Measurements from ENCODE around the gene FRMD4B.

GRCh38 chr3:69232482-69232881, 153.4 kb downstream of the FRMD4B start:
- TF ChIP-seq CTCF (IDR thresholded peaks at IDR 0.05; ENCODE audit: low read length) = no peak
- TF ChIP-seq EZH2 (IDR thresholded peaks at IDR 0.05; ENCODE audit: borderline replicate concordance, low read length) = no peak

Measured in OCI-LY1 (cell line).